Measurements from ENCODE around the gene PHACTR3. TPM values are rescaled to one million over a fixed set of nuclear protein-coding genes. Genes with fewer than 3 reads are reported as not detected.

PHACTR3 gene
- total and polyA plus RNA-seq, 5 donors = 2.8 to 14.5 (median 4.7) TPM

- DNase-seq (no peak), ATAC-seq (no peak)
- Histone ChIP-seq H3K27me3 (ENCODE audit: control insufficient read depth, insufficient read depth) (no peaks in the 10 kb centered on the region), H3K9me3 (ENCODE audit: control insufficient read depth, low read length) (no peaks in the 10 kb centered on the region), H3K27ac (ENCODE audit: low read length) (no peak overlapping the region), H3K4me1 (ENCODE audit: control insufficient read depth, insufficient read depth, low read length) (no peaks in the 10 kb centered on the region), H3K4me3 (ENCODE audit: low read length) (no peak overlapping the region)
- intact Hi-C loops (cut with DNase I) = no loop called here
- WGBS = 80% methylated on average over 9 of the region's 9 CpGs
Measured at GRCh38 chr20:59623583-59623982, 19.2 kb downstream of the PHACTR3 start.

- 88% methylated on average over 6 of the region's 6 CpGs for WGBS
- no peak overlapping the region for H3K27ac ChIP-seq (ENCODE audit: low read length)
- intact Hi-C loops (cut with DNase I) = no loop called here
- H3K9me3 ChIP-seq (ENCODE audit: control insufficient read depth, low read length) = no peaks in the 10 kb centered on the region
- no peaks in the 10 kb centered on the region for H3K27me3 ChIP-seq (ENCODE audit: control insufficient read depth, insufficient read depth)
- DNase-seq (no peak), ATAC-seq (no peak)
- H3K4me1 ChIP-seq (ENCODE audit: control insufficient read depth, insufficient read depth, low read length) = no peaks in the 10 kb centered on the region
- no peak overlapping the region for H3K4me3 ChIP-seq (ENCODE audit: low read length)
Measured at GRCh38 chr20:59624401-59624800, 20.1 kb downstream of the PHACTR3 start.

GRCh38 chr20:59625214-59625922, 21.0 kb downstream of the PHACTR3 start:
- WGBS = 83% methylated on average over 14 of the region's 14 CpGs
- intact Hi-C loops (cut with DNase I) = no loop called here

GRCh38 chr20:59627298-59627697, 23.0 kb downstream of the PHACTR3 start:
- Histone ChIP-seq H3K4me3 (ENCODE audit: low read length) (no peak overlapping the region), H3K9me3 (ENCODE audit: control insufficient read depth, low read length) (no peaks in the 10 kb centered on the region), H3K27ac (ENCODE audit: low read length) (no peak overlapping the region), H3K27me3 (ENCODE audit: control insufficient read depth, insufficient read depth) (no peaks in the 10 kb centered on the region), H3K4me1 (ENCODE audit: control insufficient read depth, insufficient read depth, low read length) (no peaks in the 10 kb centered on the region)
- DNase-seq = no peak
- ATAC-seq = no peak
- 76% methylated on average over 3 of the region's 3 CpGs for WGBS
- intact Hi-C loops (cut with DNase I) = no loop called here

More at GRCh38 chr20:59625214-59625922, 21.0 kb downstream of the PHACTR3 start:
- H3K4me1 ChIP-seq (ENCODE audit: control insufficient read depth, insufficient read depth, low read length) = no peaks in the 10 kb centered on the region
- no peaks in the 10 kb centered on the region for H3K9me3 ChIP-seq (ENCODE audit: control insufficient read depth, low read length)
- DNase-seq (no peak), ATAC-seq (no peak)
- no peak overlapping the region for H3K4me3 ChIP-seq (ENCODE audit: low read length)
- H3K27me3 ChIP-seq (ENCODE audit: control insufficient read depth, insufficient read depth) = no peaks in the 10 kb centered on the region
- no peak overlapping the region for H3K27ac ChIP-seq (ENCODE audit: low read length)

GRCh38 chr20:59628171-59628570, 23.8 kb downstream of the PHACTR3 start:
- 66% methylated on average over 15 of the region's 15 CpGs for WGBS
- H3K4me1 ChIP-seq (ENCODE audit: control insufficient read depth, insufficient read depth, low read length) = no peaks in the 10 kb centered on the region

GRCh38 chr20:59629141-59630045, 25.1 kb downstream of the PHACTR3 start:
- no peak for DNase-seq
- no peak for ATAC-seq
- 85% methylated on average over 15 of the region's 16 CpGs for WGBS
- Histone ChIP-seq H3K4me3 (ENCODE audit: low read length) (no peak overlapping the region), H3K9me3 (ENCODE audit: control insufficient read depth, low read length) (no peaks in the 10 kb centered on the region), H3K27ac (ENCODE audit: low read length) (no peak overlapping the region), H3K27me3 (ENCODE audit: control insufficient read depth, insufficient read depth) (no peaks in the 10 kb centered on the region), H3K4me1 (ENCODE audit: control insufficient read depth, insufficient read depth, low read length) (no peaks in the 10 kb centered on the region)
- intact Hi-C loops (cut with DNase I) = no loop called here

More at GRCh38 chr20:59628171-59628570, 23.8 kb downstream of the PHACTR3 start:
- no peak for DNase-seq
- intact Hi-C loops (cut with DNase I) = no loop called here
- H3K27me3 ChIP-seq (ENCODE audit: control insufficient read depth, insufficient read depth) = no peaks in the 10 kb centered on the region
- H3K4me3 ChIP-seq (ENCODE audit: low read length) = no peak overlapping the region
- H3K9me3 ChIP-seq (ENCODE audit: control insufficient read depth, low read length) = no peaks in the 10 kb centered on the region
- no peak overlapping the region for H3K27ac ChIP-seq (ENCODE audit: low read length)
- no peak for ATAC-seq

GRCh38 chr20:59630526-59630925, 26.2 kb downstream of the PHACTR3 start:
- intact Hi-C loops (cut with DNase I) = no loop called here
- H3K4me1 ChIP-seq (ENCODE audit: control insufficient read depth, insufficient read depth, low read length) = no peaks in the 10 kb centered on the region
- no peak for DNase-seq
- H3K9me3 ChIP-seq (ENCODE audit: control insufficient read depth, low read length) = no peaks in the 10 kb centered on the region
- H3K27ac ChIP-seq (ENCODE audit: low read length) = no peak overlapping the region
- no peaks in the 10 kb centered on the region for H3K27me3 ChIP-seq (ENCODE audit: control insufficient read depth, insufficient read depth)
- 56% methylated on average over 8 of the region's 8 CpGs for WGBS
- no peak for ATAC-seq
- H3K4me3 ChIP-seq (ENCODE audit: low read length) = no peak overlapping the region

- intact Hi-C loops (cut with DNase I) = no loop called here
- Histone ChIP-seq H3K4me1 (ENCODE audit: control insufficient read depth, insufficient read depth, low read length) (peaks cover 2% of the 10 kb centered on the region), H3K4me3 (ENCODE audit: low read length) (no peak overlapping the region), H3K9me3 (ENCODE audit: control insufficient read depth, low read length) (no peaks in the 10 kb centered on the region), H3K27me3 (ENCODE audit: control insufficient read depth, insufficient read depth) (no peaks in the 10 kb centered on the region), H3K27ac (ENCODE audit: low read length) (no peak overlapping the region)
- DNase-seq (no peak), ATAC-seq (no peak)
- 89% methylated on average over 14 of the region's 14 CpGs for WGBS
Measured at GRCh38 chr20:59631751-59632540, 27.6 kb downstream of the PHACTR3 start.

- WGBS = 81% methylated on average over 8 of the region's 8 CpGs
- intact Hi-C loops (cut with DNase I) = no loop called here
- H3K27me3 ChIP-seq (ENCODE audit: control insufficient read depth, insufficient read depth) = no peaks in the 10 kb centered on the region
- DNase-seq (no peak), ATAC-seq (no peak)
- no peak overlapping the region for H3K27ac ChIP-seq (ENCODE audit: low read length)
- H3K4me1 ChIP-seq (ENCODE audit: control insufficient read depth, insufficient read depth, low read length) = peaks cover 3% of the 10 kb centered on the region
- H3K9me3 ChIP-seq (ENCODE audit: control insufficient read depth, low read length) = no peaks in the 10 kb centered on the region
- H3K4me3 ChIP-seq (ENCODE audit: low read length) = no peak overlapping the region
Measured at GRCh38 chr20:59632541-59633113, 28.3 kb downstream of the PHACTR3 start.

- no peak overlapping the region for H3K4me3 ChIP-seq (ENCODE audit: low read length)
- no peak for DNase-seq
- 92% methylated on average over 6 of the region's 6 CpGs for WGBS
- intact Hi-C loops (cut with DNase I) = no loop called here
- H3K9me3 ChIP-seq (ENCODE audit: control insufficient read depth, low read length) = no peaks in the 10 kb centered on the region
- H3K4me1 ChIP-seq (ENCODE audit: control insufficient read depth, insufficient read depth, low read length) = peaks cover 3% of the 10 kb centered on the region
- no peak for ATAC-seq
- no peaks in the 10 kb centered on the region for H3K27me3 ChIP-seq (ENCODE audit: control insufficient read depth, insufficient read depth)
- H3K27ac ChIP-seq (ENCODE audit: low read length) = no peak overlapping the region
Measured at GRCh38 chr20:59633656-59634251, 29.4 kb downstream of the PHACTR3 start.

Data from right cardiac atrium (tissue), 5 donors.